ENCODE data around the gene SLC23A3. TPM values are rescaled to one million over a fixed set of nuclear protein-coding genes. Genes with fewer than 3 reads are reported as not detected.

Gene SLC23A3
- total RNA-seq, 1 donor from 2014 or later = 1.5 TPM

- DNase-seq = no peak
Measured at GRCh38 chr2:219175928-219176817, 6.3 kb upstream of the SLC23A3 start.

- DNase-seq = no peak
Measured at GRCh38 chr2:219175486-219175885, 5.7 kb upstream of the SLC23A3 start.

- DNase-seq = no peak
Measured at GRCh38 chr2:219174801-219175200, 5.0 kb upstream of the SLC23A3 start.

GRCh38 chr2:219174146-219174545 is 4.3 kb upstream of the SLC23A3 start:
- DNase-seq = no peak

- no peak for DNase-seq
Measured at GRCh38 chr2:219173176-219173575, 3.3 kb upstream of the SLC23A3 start.

- no peak for DNase-seq
Measured at GRCh38 chr2:219172231-219173154, 2.7 kb upstream of the SLC23A3 start.

- DNase-seq = no peak
Measured at GRCh38 chr2:219171231-219171651, 1.4 kb upstream of the SLC23A3 start.

GRCh38 chr2:219168932-219169331 is 897 bp downstream of the SLC23A3 start:
- no peak for DNase-seq

- no peak for DNase-seq
Measured at GRCh38 chr2:219168526-219168925, 1.3 kb downstream of the SLC23A3 start.

DNA sequence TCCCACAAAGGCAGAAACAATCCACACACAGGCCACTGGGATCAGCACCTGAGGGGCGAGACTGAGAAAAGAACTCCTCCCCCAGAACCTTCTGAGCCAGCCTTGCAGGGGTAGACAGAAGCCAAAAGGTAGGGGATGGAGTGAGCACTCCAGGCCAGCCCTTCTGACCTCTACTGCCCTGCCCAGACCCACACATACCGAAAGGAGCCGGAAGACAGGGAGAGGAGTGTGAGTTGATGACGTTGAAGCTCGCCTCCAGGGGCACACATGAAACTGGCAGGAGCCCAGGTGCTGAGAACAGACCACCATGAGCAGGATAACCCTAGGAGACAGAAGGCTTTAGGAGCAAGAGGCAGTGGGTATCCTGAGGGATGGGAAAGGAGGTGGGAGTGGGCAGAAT is 1.8 kb downstream of the SLC23A3 start:
- DNase-seq = no peak

DNA sequence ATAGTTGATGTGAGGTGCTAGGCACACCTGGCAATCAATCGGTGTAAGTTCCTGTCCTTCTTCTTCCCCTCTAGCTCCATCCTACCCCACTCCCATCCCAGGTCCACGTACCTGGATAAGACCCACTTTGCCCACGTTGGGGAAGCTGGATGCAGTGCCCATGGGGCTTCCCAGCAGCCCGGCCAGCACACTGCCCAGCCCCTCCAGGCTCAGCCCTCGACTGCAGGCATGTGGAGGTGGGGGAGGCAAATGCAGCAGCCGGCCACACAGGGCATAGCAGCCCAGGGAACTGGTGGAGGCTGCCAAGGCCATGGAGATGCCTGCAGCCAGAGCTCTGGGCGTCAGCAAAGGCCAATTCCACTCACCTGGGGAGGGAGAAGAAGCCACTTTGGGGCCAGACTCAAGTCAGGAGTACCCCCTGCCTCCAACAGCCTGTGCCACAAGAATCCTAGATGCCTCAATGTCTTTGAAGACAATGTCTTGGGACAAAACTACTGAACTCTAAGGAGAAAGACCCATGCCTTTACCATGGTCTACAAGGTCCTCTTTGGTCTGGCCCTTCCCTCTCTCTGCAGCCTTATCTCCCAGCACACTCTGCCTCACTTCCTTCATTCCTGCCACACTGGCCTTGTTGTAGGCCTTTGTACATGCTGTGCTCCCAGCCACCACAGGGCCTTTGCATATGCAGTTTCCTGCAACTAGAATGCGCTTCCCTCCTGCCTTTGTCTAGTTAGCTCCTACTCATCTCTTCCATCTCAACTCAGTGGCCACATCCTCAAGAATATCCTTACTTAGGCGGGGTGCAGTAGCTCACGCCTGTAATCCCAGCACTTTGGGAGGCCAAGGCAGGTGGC is 4.5 kb downstream of the SLC23A3 start:
- no peak for DNase-seq

GRCh38 chr2:219163156-219163555 is 6.7 kb downstream of the SLC23A3 start:
- DNase-seq = no peak

DNA sequence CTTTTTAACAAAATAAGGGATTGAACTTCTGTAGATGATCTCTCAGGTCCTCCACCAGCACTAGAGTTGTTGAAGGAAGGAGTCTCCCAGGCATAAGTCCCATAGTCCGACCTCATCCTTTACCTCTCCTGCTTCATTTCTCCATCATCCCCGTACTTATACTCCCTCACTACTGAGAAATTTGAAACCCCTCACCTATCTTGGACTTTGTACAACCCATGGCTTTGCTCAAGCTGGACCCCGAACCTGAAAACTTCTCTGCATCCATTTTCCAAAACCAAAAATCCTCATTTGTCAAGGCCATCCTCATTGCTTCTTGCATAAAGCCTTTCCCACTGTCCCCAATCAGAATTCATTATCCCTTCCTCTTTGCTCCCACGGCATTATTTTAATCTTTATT is 8.7 kb downstream of the SLC23A3 start:
- no peak for DNase-seq

DNA sequence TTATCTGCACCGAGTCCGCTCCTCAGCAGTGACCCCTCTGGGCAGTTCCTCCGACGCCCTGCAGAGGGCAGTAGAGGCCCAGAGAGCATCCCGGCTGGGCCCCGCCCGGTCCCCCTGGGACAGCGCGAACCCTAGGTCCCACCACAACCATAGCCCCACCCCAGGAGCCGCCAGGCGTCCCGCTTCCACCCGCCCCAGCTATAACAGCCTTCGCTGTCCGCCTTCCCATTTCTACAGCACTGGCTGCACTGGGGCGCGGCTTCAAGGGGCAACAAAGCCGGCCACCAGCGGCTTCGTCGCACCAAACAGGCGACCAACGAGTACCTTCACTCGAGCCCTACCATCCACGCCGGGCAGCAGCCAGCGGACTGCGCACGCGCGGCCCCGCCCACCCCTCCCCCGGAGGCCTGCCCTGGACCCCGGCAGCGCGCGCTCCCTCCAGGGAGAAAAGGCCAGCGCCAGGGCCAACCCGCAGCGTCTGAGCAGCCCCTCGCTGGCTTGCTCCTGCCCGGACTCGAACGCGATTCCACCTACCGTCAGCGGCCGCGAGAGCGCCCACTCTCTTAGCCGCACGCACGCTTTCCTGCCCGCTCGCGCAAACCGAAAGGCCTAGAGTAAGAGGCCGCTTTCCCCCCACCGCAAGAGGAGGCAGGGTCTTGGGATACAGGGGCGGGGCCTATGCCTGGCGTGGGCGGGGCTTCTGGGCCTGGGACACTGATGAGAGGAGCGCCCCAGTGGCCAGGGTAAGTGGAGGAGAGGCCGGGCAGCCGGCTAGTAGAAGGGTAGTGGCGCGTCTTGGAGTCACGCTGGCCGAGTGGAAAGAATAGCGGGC is 9.4 kb downstream of the SLC23A3 start, which contains the start of gene NHEJ1:
TSS of gene NHEJ1 (minus strand) at position 630 of the 832 bp plus-strand sequence. CDS start 2,453 bp downstream, outside the sequence.
- DNase-seq = peak; percentile 91

GRCh38 chr2:219159771-219160185 is 10.1 kb downstream of the SLC23A3 start:
- no peak for DNase-seq

- DNase-seq = no peak
Measured at GRCh38 chr2:219158586-219158985, 11.2 kb downstream of the SLC23A3 start.

DNA sequence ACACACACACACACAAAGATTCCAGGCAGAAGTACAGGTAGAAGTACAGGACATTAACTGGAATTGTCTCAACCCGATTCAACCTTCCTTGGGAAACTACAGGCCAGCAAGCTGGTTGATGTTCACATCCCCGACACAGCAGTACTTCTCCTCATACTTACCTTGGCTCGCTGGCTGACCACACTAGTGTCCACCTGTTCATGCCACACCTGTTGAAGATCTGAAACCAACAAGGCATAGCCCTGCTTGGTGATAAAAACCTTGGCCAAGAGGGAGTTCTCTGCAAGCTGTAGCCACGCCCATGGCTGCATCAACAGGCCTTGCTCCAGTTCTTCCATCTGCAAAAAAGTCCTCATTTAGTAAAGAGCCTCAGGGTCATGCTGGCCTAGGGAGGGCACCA is 11.8 kb downstream of the SLC23A3 start:
- DNase-seq = no peak

DNA sequence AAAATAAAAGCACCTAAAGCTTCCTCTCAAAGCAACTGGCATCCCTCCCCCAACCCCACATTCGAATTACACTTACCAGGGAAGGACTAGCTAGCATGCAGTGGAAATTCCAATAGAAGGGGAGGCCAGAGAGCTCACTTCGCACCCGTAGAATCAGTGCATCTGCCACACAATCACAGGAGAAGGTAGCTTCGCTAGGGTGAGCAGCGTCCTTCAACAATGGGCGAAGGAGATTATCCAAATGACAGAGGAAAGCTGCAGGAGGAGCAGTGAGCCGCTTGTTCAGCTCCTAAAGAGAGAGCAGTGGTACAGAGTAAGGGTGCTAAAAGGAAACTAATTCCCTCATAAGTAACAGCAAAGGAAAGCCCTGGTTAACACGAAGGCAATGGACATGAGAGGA is 12.4 kb downstream of the SLC23A3 start:
- DNase-seq = no peak

DNA sequence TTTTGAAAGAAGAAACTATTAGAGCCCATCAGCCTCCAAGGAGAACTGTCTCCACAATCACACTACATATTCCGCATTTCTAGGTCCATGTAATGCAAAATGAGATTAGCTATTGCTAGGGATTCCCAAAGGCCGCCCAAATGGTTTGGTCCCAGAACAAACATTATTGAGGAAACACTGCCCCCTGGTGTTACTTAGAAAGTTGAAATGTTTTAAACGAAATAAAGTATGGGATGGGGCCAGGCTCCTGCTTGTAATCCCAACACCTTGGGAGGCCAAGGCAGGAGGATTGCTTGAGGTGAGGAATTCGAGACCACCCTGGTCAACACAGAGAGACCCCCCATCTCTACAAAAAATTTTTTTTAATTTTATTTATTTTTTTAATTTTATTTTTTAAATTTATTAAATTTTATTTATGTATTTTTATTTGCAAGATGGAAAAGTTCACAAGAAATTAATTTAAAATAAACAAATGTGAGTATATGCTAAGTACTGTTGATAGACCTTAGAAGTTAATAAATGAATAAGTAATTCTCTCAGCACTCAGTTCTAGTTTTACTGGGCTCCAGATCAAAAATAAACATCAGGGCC is 14.7 kb downstream of the SLC23A3 start:
- DNase-seq = peak; percentile 51

- DNase-seq = no peak
Measured at GRCh38 chr2:219149667-219150066, 20.2 kb downstream of the SLC23A3 start.

GRCh38 chr2:219142329-219142728 is 27.5 kb downstream of the SLC23A3 start:
- DNase-seq = no peak
